ENCODE data around the gene FGL2.
"Not testable (repeated sequence)": the region's sequence is repeated elsewhere in the genome, so short reads cannot be mapped to it uniquely, and the experiment has no call there.

The FGL2 gene

GRCh38 chr7:77154917-77155464 is 44.6 kb downstream of the FGL2 start:
- DNase-seq, result not testable (repeated sequence)

GRCh38 chr7:77152232-77152631 is 47.4 kb downstream of the FGL2 start:
- DNase-seq, result not testable (repeated sequence)
